Ovary (tissue), 9 donors: ENCODE results near the gene DNTTIP2. TPM values are rescaled to one million over a fixed set of nuclear protein-coding genes. Genes with fewer than 3 reads are reported as not detected.
"Not testable (repeated sequence)": the region's sequence is repeated elsewhere in the genome, so short reads cannot be mapped to it uniquely, and the experiment has no call there.

Source experiments
- DNase-seq, 5 donors: peaks; one replicate each; pipeline ENCODE4 v3.0.0-alpha.2; 2019 to 2020
- H3K27ac ChIP-seq, 2 donors: fragments of 200-600 bp; one replicate each; pipeline versions ENCODE4 v1.5.1 to v1.8.0; 2019 to 2022
- H3K27me3 ChIP-seq: fragments of 200-600 bp; one replicate; pipeline ENCODE4 v1.8.0; 2022
- H3K36me3 ChIP-seq: fragments of 200-600 bp; sonication (generic); one replicate; pipeline ENCODE4 v1.5.1; 2019
- H3K4me1 ChIP-seq: one replicate; pipeline ENCODE4 v1.8.1; 2013; ENCODE audit warnings: mild to moderate bottlenecking, moderate library complexity; ENCODE audit not compliant: insufficient read depth
- H3K4me3 ChIP-seq: fragments of 200-600 bp; sonication (generic); one replicate; pipeline ENCODE4 v1.5.1; 2017
- H3K9me3 ChIP-seq, 2 donors: fragments of 200-600 bp in 1 of 2; sonication (generic) in 1 of 2; one replicate each; pipeline versions ENCODE4 v1.5.1 to v1.8.1; 2013 to 2019; ENCODE audit warnings: mild to moderate bottlenecking in 1 of 2, moderate library complexity in 1 of 2
- CTCF ChIP-seq, 3 donors: fragments of 450-650 bp in 2 of 3; fragments of 200-600 bp in 1 of 3; IDR thresholded peaks; one replicate each; pipeline versions ENCODE4 v1.5.1 to v1.8.0; 2016 to 2022; ENCODE audit warnings: antibody characterized with exemption in 3 of 3, mild to moderate bottlenecking in 1 of 3
- EP300 ChIP-seq: sonication (generic); formaldehyde crosslinking; IDR thresholded peaks from one replicate; pipeline ENCODE4 v1.6.1; 2017; ENCODE audit warnings: antibody characterized with exemption
- POLR2A ChIP-seq: fragments of 450-650 bp; IDR thresholded peaks from one replicate; pipeline ENCODE4 v1.6.1; 2017; ENCODE audit warnings: antibody characterized with exemption, mild to moderate bottlenecking, moderate library complexity
- WGBS, 3 donors: extraction: QIAGEN DNeasy Blood & Tissue Kit in 1 of 3; methylation state at CpG; one replicate each; pipeline versions ENCODE4 v1.1.5 to v1.1.7; 2013 to 2017; 5-methylcytosine and 5-hydroxymethylcytosine counted together
- intact Hi-C, 4 donors: fragments of 100-400 bp; cut with DNase I; formaldehyde crosslinking; loops; one replicate each; pipeline versions ENCODE4 v1.11.0 to v1.15.1; 2022 to 2023
- polyA plus RNA-seq, 2 donors: library from polyadenylated mRNA; stranded (reverse); fragments of 200-250 nt in 1 of 2; fragments of 350-450 nt in 1 of 2; fragmentation: Illumina TruSeq in 1 of 2; extraction: RNeasy Lipid Tissue Mini Kit (QIAGEN cat#74804) in 1 of 2; gene quantifications; one replicate each; pipeline ENCODE4 v1.2.3, GENCODE V29; 2013 to 2014
- total RNA-seq, 7 donors: library from RNA; depleted of rRNA in 2 of 7; stranded (reverse); fragments of >200 nt in 2 of 7; fragmentation: NEBNext Ultra II Directional in 3 of 7; extraction: Animal tissue kit (Norgen Biotek cat#: 25700) in 3 of 7; gene quantifications; one replicate each; pipeline versions ENCODE4 v1.1.0 to v1.2.4, GENCODE V29; 2016 to 2023
- donor health status: DM: no; HTN: no; CAD: no; lungs with moderate emphysema.
- donor health status: DM: no; HTN: no; CAD: no.
- donor health status: Bipolar disorder and iron deficiency.
- donor health status: DM: yes; HTN: yes; CAD: no.
- donor health status: DM: no; HTN: no; CAD: no.
- donor health status: DM: yes; HTN: yes; CAD: no.

DNTTIP2 gene
- total and polyA plus RNA-seq, 9 donors = 17.8 to 60.0 (median 41.0) TPM

GRCh38 chr1:93871366-93871765 is 7.6 kb downstream of the DNTTIP2 start:
- Histone ChIP-seq H3K27me3 (no peaks in the 10 kb centered on the region), H3K36me3 (no peaks in the 10 kb centered on the region), H3K9me3 (no peaks in the 10 kb centered on the region), H3K4me3 (no peak overlapping the region), H3K27ac (no peak overlapping the region), H3K4me1 (no peaks in the 10 kb centered on the region)
- DNase-seq = no peak
- TF ChIP-seq CTCF (IDR thresholded peaks at IDR 0.05) = no peak
- no peak for TF ChIP-seq POLR2A
- TF ChIP-seq EP300 = no peak
- WGBS, 3 donors = 66 to 79% (median 72%) methylated on average over 4 of the region's 4 CpGs
- intact Hi-C loops = no loop called here

- H3K27ac ChIP-seq = no peak overlapping the region
- no peak for DNase-seq
- H3K4me1 ChIP-seq = no peaks in the 10 kb centered on the region
- TF ChIP-seq EP300 = no peak
- no peak for TF ChIP-seq CTCF (IDR thresholded peaks at IDR 0.05)
- no peak for TF ChIP-seq POLR2A
- no peaks in the 10 kb centered on the region for H3K9me3 ChIP-seq
- no peaks in the 10 kb centered on the region for H3K27me3 ChIP-seq
- 87 to 91% (median 88%) methylated on average over 5 of the region's 5 CpGs for WGBS, 3 donors
- H3K4me3 ChIP-seq = no peak overlapping the region
- H3K36me3 ChIP-seq = no peaks in the 10 kb centered on the region
- intact Hi-C loops = no loop called here
These were observed 9.4 kb downstream of the DNTTIP2 start for GRCh38 chr1:93869653-93870052.

GRCh38 chr1:93868492-93868891 is 10.5 kb downstream of the DNTTIP2 start:
- H3K4me1 ChIP-seq, H3K4me3 ChIP-seq, H3K36me3 ChIP-seq, H3K27ac ChIP-seq, H3K9me3 ChIP-seq, DNase-seq, H3K27me3 ChIP-seq, intact Hi-C loops: not testable (repeated sequence)
- 83 to 91% (median 86%) methylated on average over 1 of the region's 1 CpG for WGBS, 3 donors

- H3K27me3 ChIP-seq = no peaks in the 10 kb centered on the region
- no peaks in the 10 kb centered on the region for H3K36me3 ChIP-seq
- WGBS, 3 donors = 91 to 93% (median 92%) methylated on average over 5 of the region's 5 CpGs
- no peaks in the 10 kb centered on the region for H3K9me3 ChIP-seq
- intact Hi-C loops = no loop called here
- H3K27ac ChIP-seq = no peak overlapping the region
- H3K4me1 ChIP-seq = no peaks in the 10 kb centered on the region
- no peak overlapping the region for H3K4me3 ChIP-seq
- TF ChIP-seq CTCF (IDR thresholded peaks at IDR 0.05) (no peak), EP300 (no peak), POLR2A (no peak)
- no peak for DNase-seq
These were observed 13.8 kb downstream of the DNTTIP2 start for GRCh38 chr1:93865253-93865652.

- intact Hi-C loops = no loop called here
- TF ChIP-seq CTCF (IDR thresholded peaks at IDR 0.05) = no peak
- no peak for TF ChIP-seq EP300
- no peak for TF ChIP-seq POLR2A
- Histone ChIP-seq H3K27me3 (no peaks in the 10 kb centered on the region), H3K27ac (no peak overlapping the region), H3K4me3 (no peak overlapping the region), H3K9me3 (no peaks in the 10 kb centered on the region), H3K4me1 (no peaks in the 10 kb centered on the region), H3K36me3 (no peaks in the 10 kb centered on the region)
- no peak for DNase-seq
- WGBS, 3 donors = 67 to 82% (median 70%) methylated on average over 3 of the region's 3 CpGs
These were observed 14.8 kb downstream of the DNTTIP2 start for GRCh38 chr1:93864175-93864574.

- H3K9me3 ChIP-seq, DNase-seq, intact Hi-C loops, H3K27me3 ChIP-seq, H3K36me3 ChIP-seq, H3K27ac ChIP-seq, H3K4me3 ChIP-seq, H3K4me1 ChIP-seq: not testable (repeated sequence)
- WGBS, 3 donors = 59 to 62% (median 61%) methylated on average over 3 of the region's 3 CpGs
These were observed 21.4 kb downstream of the DNTTIP2 start for GRCh38 chr1:93857653-93858052.

GRCh38 chr1:93855983-93856382 is 23.0 kb downstream of the DNTTIP2 start:
- H3K27ac ChIP-seq, H3K36me3 ChIP-seq, H3K4me1 ChIP-seq, H3K27me3 ChIP-seq, H3K9me3 ChIP-seq, DNase-seq, intact Hi-C loops, H3K4me3 ChIP-seq: not testable (repeated sequence)
- WGBS, 3 donors = 81 to 91% (median 84%) methylated on average over 9 of the region's 9 CpGs
